Lung (tissue), 12 donors: ENCODE results near the gene MAGEH1. TPM values are rescaled to one million over a fixed set of nuclear protein-coding genes. Genes with fewer than 3 reads are reported as not detected.
A peak's percentile ranks its signal among the peaks of the same experiment; 100 is the strongest.

Source experiments
- ATAC-seq: fragments of 200-7000 bp; cut with Tn5 transposase; one replicate; pipeline ENCODE4 v1.9.1; 2020; ENCODE audit warnings: moderate number of reproducible peaks; ENCODE audit not compliant: insufficient read depth, low FRiP score
- DNase-seq, 3 donors: peaks; one replicate each; pipeline ENCODE4 v3.0.0-alpha.2; 2013 to 2017
- H3K27ac ChIP-seq, 2 donors: one replicate each; pipeline ENCODE4 v1.5.1; 2013; ENCODE audit warnings: mild to moderate bottlenecking in 2 of 2, moderate library complexity in 2 of 2, control low read depth in 1 of 2, inconsistent platforms in 1 of 2, low read depth in 1 of 2, low read length in 1 of 2
- H3K27me3 ChIP-seq, 3 donors: one replicate each; pipeline ENCODE4 v1.5.1; 2013; ENCODE audit warnings: low read length in 2 of 3; ENCODE audit not compliant: control insufficient read depth in 3 of 3, insufficient read depth in 3 of 3
- H3K36me3 ChIP-seq, 4 donors: one replicate each; pipeline ENCODE4 v1.5.1; 2013; ENCODE audit warnings: low read length in 4 of 4, mild to moderate bottlenecking in 1 of 4, moderate library complexity in 1 of 4; ENCODE audit not compliant: control insufficient read depth in 4 of 4, insufficient read depth in 4 of 4
- H3K4me1 ChIP-seq, 5 donors: one replicate each; pipeline ENCODE4 v1.5.1; 2013; ENCODE audit warnings: low read length in 5 of 5, mild to moderate bottlenecking in 2 of 5, moderate library complexity in 1 of 5; ENCODE audit not compliant: control insufficient read depth in 5 of 5, insufficient read depth in 5 of 5
- H3K4me3 ChIP-seq: one replicate; pipeline ENCODE4 v1.5.1; 2013; ENCODE audit warnings: mild to moderate bottlenecking, control low read depth, moderate library complexity
- H3K9ac ChIP-seq, 2 donors: one replicate each; pipeline ENCODE4 v1.5.1; 2013; ENCODE audit warnings: low read length in 2 of 2, control low read depth in 1 of 2; ENCODE audit not compliant: insufficient read depth in 1 of 2
- H3K9me3 ChIP-seq, 4 donors: one replicate each; pipeline ENCODE4 v1.5.1; 2013; ENCODE audit warnings: low read length in 3 of 4, mild to moderate bottlenecking in 1 of 4, moderate library complexity in 1 of 4; ENCODE audit not compliant: control insufficient read depth in 4 of 4, insufficient read depth in 3 of 4
- CTCF ChIP-seq: IDR thresholded peaks from 2 replicates; pipeline ENCODE4 v1.5.1; 2012; ENCODE audit warnings: mild to moderate bottlenecking; ENCODE audit errors: control extremely low read depth, extremely low read depth
- WGBS, 2 donors: extraction: QIAGEN DNeasy Blood & Tissue Kit; methylation state at CpG; one replicate each; pipeline ENCODE4 v1.1.7; 2013; 5-methylcytosine and 5-hydroxymethylcytosine counted together
- polyA plus RNA-seq, 2 donors: library from polyadenylated mRNA; stranded (reverse); fragments of 200-250 nt; gene quantifications; one replicate each; pipeline ENCODE4 v1.2.1, GENCODE V29; 2013
- total RNA-seq, 2 donors: library from RNA; depleted of rRNA in 1 of 2; stranded (reverse); fragments of >200 nt in 1 of 2; gene quantifications; one replicate each; pipeline ENCODE4 v1.2.1, GENCODE V29; 2014 to 2021
- donor health status: control.
- donor health status: control.
- donor health status: Bipolar disorder and iron deficiency.
- donor health status: healthy.
- donor health status: DM: yes; HTN: yes; CAD: no.

The MAGEH1 gene
- total and polyA plus RNA-seq, 4 donors: 16.8 to 63.3 (median 24.5) TPM

GRCh38 chrX:55488006-55488592 is 36.2 kb downstream of the MAGEH1 start:
- H3K9me3 ChIP-seq: no peaks in the 10 kb centered on the region
- peaks cover 0 to 14% (median 0%) of the 10 kb centered on the region in 5 donors for H3K4me1 ChIP-seq
- H3K27ac ChIP-seq: peak overlapping the region; percentile 43 to 81
- no peak overlapping the region for H3K4me3 ChIP-seq
- peaks cover 0 to 2% (median 0%) of the 10 kb centered on the region in 4 donors for H3K36me3 ChIP-seq
- TF ChIP-seq CTCF: no peak
- ATAC-seq (no peak), DNase-seq (peak; percentile 45 to 80 (median 61))
- WGBS, 2 donors: 3 to 29% methylated on average over 9 to 23 of the region's 23 CpGs
- peak overlapping the region in 1 of 2 donors; percentile 40 for H3K9ac ChIP-seq
- H3K27me3 ChIP-seq: peaks cover 0 to 1% (median 0%) of the 10 kb centered on the region in 3 donors

GRCh38 chrX:55488593-55489313 is 36.8 kb downstream of the MAGEH1 start:
- ATAC-seq (peak; percentile 67), DNase-seq (peak; percentile 79 to 87 (median 85))
- Histone ChIP-seq H3K36me3 (peaks cover 0 to 2% (median 0%) of the 10 kb centered on the region in 4 donors), H3K4me1 (peaks cover 0 to 14% (median 0%) of the 10 kb centered on the region in 5 donors), H3K27ac (peak overlapping the region; percentile 73 to 92), H3K9ac (peak overlapping the region; percentile 74 to 93), H3K4me3 (peak overlapping the region; percentile 43), H3K9me3 (no peaks in the 10 kb centered on the region), H3K27me3 (no peaks in the 10 kb centered on the region)
- WGBS, 2 donors: 1 to 31% methylated on average over 38 to 54 of the region's 54 CpGs
- no peak for TF ChIP-seq CTCF

- 1 to 29% methylated on average over 29 to 34 of the region's 34 CpGs for WGBS, 2 donors
Measured at GRCh38 chrX:55489314-55490009, 37.5 kb downstream of the MAGEH1 start, which contains the start of gene USP51. Gene USP51 (minus strand): TSS chrX:55489848. CDS start chrX:55488939, 909 bp downstream.

More at GRCh38 chrX:55489314-55490009, 37.5 kb downstream of the MAGEH1 start, which contains the start of gene USP51:
- Histone ChIP-seq H3K27me3 (no peaks in the 10 kb centered on the region), H3K9me3 (no peaks in the 10 kb centered on the region), H3K36me3 (peaks cover 0 to 2% (median 0%) of the 10 kb centered on the region in 4 donors), H3K4me1 (peaks cover 0 to 14% (median 0%) of the 10 kb centered on the region in 5 donors), H3K9ac (peak within 1 kb of the TSS; percentile 74 to 93), H3K27ac (peak within 1 kb of the TSS; percentile 73 to 92), H3K4me3 (peak within 1 kb of the TSS; percentile 43)
- DNase-seq (peak; percentile 58 to 68 (median 65)), ATAC-seq (peak; percentile 15)
- no peak for TF ChIP-seq CTCF
